Neural crest cell (in vitro differentiated cells): ENCODE data around the gene COIL. TPM values are rescaled to one million over a fixed set of nuclear protein-coding genes. Genes with fewer than 3 reads are reported as not detected.
A peak's percentile ranks its signal among the peaks of the same experiment; 100 is the strongest.

Source experiments
- DNase-seq: peaks from one replicate; pipeline ENCODE4 v3.0.0; 2021; ENCODE audit warnings: low read depth, mixed read lengths, low spot score
- H3K27ac Mint-ChIP-seq: one replicate; pipeline ENCODE4 v1.8.0; 2021; ENCODE audit warnings: mild to moderate bottlenecking, mixed read lengths; ENCODE audit not compliant: unreplicated experiment
- H3K27me3 Mint-ChIP-seq: 2 replicates; pipeline ENCODE4 v1.8.0; 2021; ENCODE audit warnings: low read depth, mild to moderate bottlenecking, mixed read lengths
- H3K36me3 Mint-ChIP-seq: 2 replicates; pipeline ENCODE4 v1.8.0; 2021; ENCODE audit warnings: low read depth, mild to moderate bottlenecking, mixed read lengths
- H3K4me1 Mint-ChIP-seq: 2 replicates; pipeline ENCODE4 v1.8.0; 2021; ENCODE audit warnings: mixed read lengths
- H3K4me3 Mint-ChIP-seq: one replicate; pipeline ENCODE4 v1.8.0; 2021; ENCODE audit warnings: mild to moderate bottlenecking, mixed read lengths
- H3K9me3 Mint-ChIP-seq: 2 replicates; pipeline ENCODE4 v1.8.0; 2021; ENCODE audit warnings: mixed read lengths
- CTCF ChIP-seq: fragments of 200-600 bp; sonication (generic); conservative IDR thresholded peaks from 2 replicates; pipeline ENCODE4 v1.5.0; 2021; ENCODE audit warnings: antibody characterized with exemption, mild to moderate bottlenecking
- total RNA-seq: library from RNA; stranded (reverse); gene quantifications from 2 replicates; pipeline ENCODE4 v1.2.1, GENCODE V29; 2021

The COIL gene
- total RNA-seq, 1 donor from 2014 or later = 24.1 TPM

- Mint-ChIP-seq H3K4me1 (peaks cover 3% of the 10 kb centered on the region), H3K27me3 (no peaks in the 10 kb centered on the region), H3K9me3 (no peaks in the 10 kb centered on the region), H3K4me3 (no peak overlapping the region), H3K27ac (no peak overlapping the region), H3K36me3 (peaks cover 4% of the 10 kb centered on the region)
- DNase-seq = no peak
- TF ChIP-seq CTCF = peak; percentile 31
These were observed 44.2 kb upstream of the COIL start for GRCh38 chr17:57004944-57005579.

GRCh38 chr17:57002904-57003303 is 42.1 kb upstream of the COIL start:
- Mint-ChIP-seq H3K4me1 (no peaks in the 10 kb centered on the region), H3K9me3 (no peaks in the 10 kb centered on the region), H3K27ac (no peak overlapping the region), H3K27me3 (no peaks in the 10 kb centered on the region), H3K4me3 (no peak overlapping the region), H3K36me3 (peaks cover 4% of the 10 kb centered on the region)
- TF ChIP-seq CTCF = no peak
- no peak for DNase-seq

GRCh38 chr17:57001541-57001940 is 40.7 kb upstream of the COIL start:
- H3K4me1 Mint-ChIP-seq = no peaks in the 10 kb centered on the region
- no peak for DNase-seq
- no peaks in the 10 kb centered on the region for H3K27me3 Mint-ChIP-seq
- peaks cover 4% of the 10 kb centered on the region for H3K36me3 Mint-ChIP-seq
- no peak overlapping the region for H3K27ac Mint-ChIP-seq
- no peak overlapping the region for H3K4me3 Mint-ChIP-seq
- no peak for TF ChIP-seq CTCF
- H3K9me3 Mint-ChIP-seq = no peaks in the 10 kb centered on the region

- Mint-ChIP-seq H3K4me3 (no peak overlapping the region), H3K27ac (no peak overlapping the region)
- no peak for TF ChIP-seq CTCF
These were observed 36.5 kb upstream of the COIL start for GRCh38 chr17:56997313-56997712.

GRCh38 chr17:56995766-56996165 is 34.9 kb upstream of the COIL start:
- no peak overlapping the region for H3K27ac Mint-ChIP-seq
- no peak overlapping the region for H3K4me3 Mint-ChIP-seq
- no peak for TF ChIP-seq CTCF
- H3K36me3 Mint-ChIP-seq = no peaks in the 10 kb centered on the region
- H3K4me1 Mint-ChIP-seq = no peaks in the 10 kb centered on the region
- no peak for DNase-seq
- H3K9me3 Mint-ChIP-seq = no peaks in the 10 kb centered on the region
- H3K27me3 Mint-ChIP-seq = no peaks in the 10 kb centered on the region

More at GRCh38 chr17:56997313-56997712, 36.5 kb upstream of the COIL start:
- Mint-ChIP-seq H3K27me3 (no peaks in the 10 kb centered on the region), H3K9me3 (no peaks in the 10 kb centered on the region), H3K36me3 (no peaks in the 10 kb centered on the region), H3K4me1 (no peaks in the 10 kb centered on the region)
- DNase-seq = no peak
